HG03103 (cell line): ENCODE measurements around the gene PER1.
A peak's percentile ranks its signal among the peaks of the same experiment; 100 is the strongest.

Experiments
- ATAC-seq: cut with Tn5 transposase; IDR thresholded peaks from one replicate; pipeline ENCODE4 v1.9.1; 2021; ENCODE audit warnings: low read depth; ENCODE audit not compliant: unreplicated experiment

Gene PER1, protein sequence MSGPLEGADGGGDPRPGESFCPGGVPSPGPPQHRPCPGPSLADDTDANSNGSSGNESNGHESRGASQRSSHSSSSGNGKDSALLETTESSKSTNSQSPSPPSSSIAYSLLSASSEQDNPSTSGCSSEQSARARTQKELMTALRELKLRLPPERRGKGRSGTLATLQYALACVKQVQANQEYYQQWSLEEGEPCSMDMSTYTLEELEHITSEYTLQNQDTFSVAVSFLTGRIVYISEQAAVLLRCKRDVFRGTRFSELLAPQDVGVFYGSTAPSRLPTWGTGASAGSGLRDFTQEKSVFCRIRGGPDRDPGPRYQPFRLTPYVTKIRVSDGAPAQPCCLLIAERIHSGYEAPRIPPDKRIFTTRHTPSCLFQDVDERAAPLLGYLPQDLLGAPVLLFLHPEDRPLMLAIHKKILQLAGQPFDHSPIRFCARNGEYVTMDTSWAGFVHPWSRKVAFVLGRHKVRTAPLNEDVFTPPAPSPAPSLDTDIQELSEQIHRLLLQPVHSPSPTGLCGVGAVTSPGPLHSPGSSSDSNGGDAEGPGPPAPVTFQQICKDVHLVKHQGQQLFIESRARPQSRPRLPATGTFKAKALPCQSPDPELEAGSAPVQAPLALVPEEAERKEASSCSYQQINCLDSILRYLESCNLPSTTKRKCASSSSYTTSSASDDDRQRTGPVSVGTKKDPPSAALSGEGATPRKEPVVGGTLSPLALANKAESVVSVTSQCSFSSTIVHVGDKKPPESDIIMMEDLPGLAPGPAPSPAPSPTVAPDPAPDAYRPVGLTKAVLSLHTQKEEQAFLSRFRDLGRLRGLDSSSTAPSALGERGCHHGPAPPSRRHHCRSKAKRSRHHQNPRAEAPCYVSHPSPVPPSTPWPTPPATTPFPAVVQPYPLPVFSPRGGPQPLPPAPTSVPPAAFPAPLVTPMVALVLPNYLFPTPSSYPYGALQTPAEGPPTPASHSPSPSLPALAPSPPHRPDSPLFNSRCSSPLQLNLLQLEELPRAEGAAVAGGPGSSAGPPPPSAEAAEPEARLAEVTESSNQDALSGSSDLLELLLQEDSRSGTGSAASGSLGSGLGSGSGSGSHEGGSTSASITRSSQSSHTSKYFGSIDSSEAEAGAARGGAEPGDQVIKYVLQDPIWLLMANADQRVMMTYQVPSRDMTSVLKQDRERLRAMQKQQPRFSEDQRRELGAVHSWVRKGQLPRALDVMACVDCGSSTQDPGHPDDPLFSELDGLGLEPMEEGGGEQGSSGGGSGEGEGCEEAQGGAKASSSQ (N-terminal part only)

GRCh38 chr17:8152112-8152775 lies at the start of gene PER1:
TSS of gene PER1 (minus strand) at chr17:8152404. CDS start at chr17:8150706, 1,698 bp downstream.
- ATAC-seq, result no peak

DNA sequence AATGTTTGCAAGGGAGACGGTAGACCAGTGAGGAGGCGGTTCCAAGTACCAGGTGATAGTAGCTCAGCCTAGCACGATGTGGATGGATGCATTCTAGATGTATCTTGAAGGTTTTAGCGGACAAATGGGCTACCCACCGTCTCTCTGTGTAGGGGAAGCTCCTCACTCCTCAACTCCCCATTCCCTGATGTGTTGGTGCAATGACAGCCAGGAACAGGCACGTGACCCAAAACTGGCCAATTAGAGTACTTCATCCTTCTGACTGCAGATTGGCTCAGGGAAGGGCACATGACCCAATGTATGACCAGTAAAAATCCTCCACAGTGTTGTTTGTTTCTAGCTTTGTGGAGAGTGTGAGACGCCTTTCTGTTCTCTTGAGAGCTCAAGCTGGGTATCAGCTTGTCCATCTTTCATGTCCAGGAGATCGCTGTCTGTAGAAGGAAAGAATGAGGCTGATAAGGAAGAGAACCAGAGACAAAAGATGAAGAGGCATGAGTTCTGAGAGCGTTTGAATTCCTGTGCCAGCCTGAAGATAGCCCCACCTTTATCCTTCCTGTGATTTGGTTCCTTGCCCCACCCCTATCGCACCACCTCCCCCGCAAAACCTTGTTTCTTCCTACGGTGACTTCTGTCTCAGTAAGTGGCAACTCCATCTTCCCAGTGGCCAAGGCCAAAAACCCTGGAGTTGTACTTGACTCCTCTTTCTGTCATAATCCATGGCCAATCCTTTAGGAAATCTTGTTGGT lies 40.0 kb upstream of the PER1 start:
- ATAC-seq, result no peak

- no peak for ATAC-seq
Measured at GRCh38 chr17:8190506-8190905, 38.3 kb upstream of the PER1 start.

- ATAC-seq, result peak; percentile 51
Measured at GRCh38 chr17:8189711-8190477, 37.7 kb upstream of the PER1 start, which contains the start of gene BORCS6. TSS of gene BORCS6 (minus strand) at chr17:8190180. CDS start at chr17:8190140, 40 bp downstream.

DNA sequence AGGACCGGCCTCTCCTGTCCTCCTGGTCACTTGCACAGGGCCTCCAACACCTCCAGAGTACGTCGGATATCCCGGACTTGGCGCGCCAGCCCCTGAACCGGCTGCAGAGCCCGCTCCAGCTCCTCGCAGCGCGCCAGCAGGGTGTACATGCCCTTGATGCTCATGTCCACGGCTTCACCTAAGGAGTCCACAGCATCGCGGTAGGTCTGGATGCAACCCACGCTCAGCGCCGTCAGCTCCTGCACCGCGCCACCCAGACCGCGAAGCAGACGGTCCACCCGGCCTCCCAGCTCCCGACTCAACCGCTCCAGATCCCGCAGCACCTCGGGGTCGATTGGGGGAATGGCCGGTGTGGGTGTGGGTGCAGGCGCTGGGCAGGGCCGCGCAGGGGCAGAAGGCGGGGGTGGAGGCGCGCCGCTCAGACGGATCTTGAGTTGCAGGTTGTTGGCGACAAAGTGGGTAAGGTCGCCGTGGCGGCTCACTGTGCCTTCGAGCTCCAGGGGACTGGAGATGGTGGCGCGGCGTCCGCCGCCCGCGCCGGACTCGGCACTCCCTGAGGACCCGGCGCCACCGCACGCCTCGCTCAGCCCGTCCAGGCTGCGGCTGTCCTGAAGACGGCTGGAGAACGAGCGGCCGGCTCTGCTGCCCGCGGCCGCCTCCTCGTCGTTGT lies 37.0 kb upstream of the PER1 start:
- ATAC-seq, result no peak

- ATAC-seq, result no peak
Measured at GRCh38 chr17:8188263-8188839, 36.1 kb upstream of the PER1 start.

DNA sequence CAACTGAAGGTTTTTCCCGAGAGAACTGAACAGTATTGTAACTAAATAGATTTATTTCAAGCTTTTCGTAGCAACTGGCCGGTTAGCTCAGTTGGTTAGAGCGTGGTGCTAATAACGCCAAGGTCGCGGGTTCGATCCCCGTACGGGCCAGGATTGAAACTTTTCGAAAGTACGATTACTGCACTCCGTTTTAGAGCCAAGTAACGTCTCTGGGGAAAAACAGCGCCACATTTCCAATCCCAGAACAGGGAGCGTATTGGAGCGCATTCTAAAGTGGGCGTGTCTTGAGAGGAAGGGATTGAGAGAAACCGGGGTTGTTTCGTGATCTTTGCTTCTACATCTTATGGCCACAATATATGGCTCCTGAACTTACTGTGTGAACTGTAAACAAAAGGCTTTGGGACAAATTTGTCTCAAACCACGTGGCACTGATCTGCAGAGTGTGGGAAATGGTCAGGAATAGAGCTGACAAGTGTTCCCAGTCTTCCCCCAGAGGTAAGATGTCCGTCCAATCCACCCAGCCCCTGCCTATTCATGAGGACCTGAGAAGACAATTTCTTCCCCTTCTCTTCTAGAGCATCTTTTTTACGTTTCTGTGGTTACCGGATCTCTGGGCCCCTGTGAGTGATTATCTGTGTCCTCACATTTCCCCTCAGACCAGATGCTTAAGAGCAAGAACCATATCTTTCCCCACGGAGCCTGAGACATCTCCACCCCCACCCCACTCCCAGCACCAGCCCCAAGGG lies 35.5 kb upstream of the PER1 start:
- ATAC-seq, result no peak

- no peak for ATAC-seq
Measured at GRCh38 chr17:8186787-8187516, 34.7 kb upstream of the PER1 start.

GRCh38 chr17:8186446-8186786 lies 34.2 kb upstream of the PER1 start:
- ATAC-seq, result no peak

- ATAC-seq, result no peak
Measured at GRCh38 chr17:8185582-8186445, 33.6 kb upstream of the PER1 start.

DNA sequence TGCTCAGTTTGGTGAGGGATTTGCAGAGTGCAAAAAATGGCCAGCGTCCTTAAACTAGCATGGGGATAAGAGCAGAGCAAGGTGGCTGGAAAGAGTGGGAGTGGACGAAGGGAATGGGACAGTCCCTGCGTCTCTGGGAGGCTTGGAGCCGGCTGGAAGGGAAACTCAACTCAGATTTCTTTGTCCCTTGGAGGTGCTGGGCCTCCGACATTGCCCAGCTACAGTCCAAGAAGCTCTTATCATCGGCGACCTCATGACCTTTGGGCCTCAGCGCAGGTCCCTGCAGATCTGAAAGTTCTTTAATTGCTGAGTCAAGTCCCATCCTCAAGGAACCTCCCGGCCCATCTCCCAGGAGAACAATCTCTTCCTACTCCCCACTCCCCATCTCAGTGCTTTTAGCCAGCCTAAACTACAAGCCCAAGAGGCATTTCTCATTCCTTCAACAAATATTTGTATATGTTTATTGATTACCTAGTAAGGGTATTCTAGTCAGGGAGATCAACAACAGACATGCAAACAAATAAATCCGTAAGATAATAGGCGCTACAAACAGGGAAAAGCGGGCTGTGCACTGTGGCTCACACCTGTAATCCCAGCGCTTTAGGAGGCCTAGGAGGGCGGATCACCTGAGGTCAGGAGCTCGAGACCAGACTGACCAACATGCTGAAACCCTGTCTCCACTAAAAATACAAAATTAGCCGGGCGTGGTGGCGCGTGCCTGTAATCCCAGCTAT lies 25.0 kb upstream of the PER1 start:
- no peak for ATAC-seq

DNA sequence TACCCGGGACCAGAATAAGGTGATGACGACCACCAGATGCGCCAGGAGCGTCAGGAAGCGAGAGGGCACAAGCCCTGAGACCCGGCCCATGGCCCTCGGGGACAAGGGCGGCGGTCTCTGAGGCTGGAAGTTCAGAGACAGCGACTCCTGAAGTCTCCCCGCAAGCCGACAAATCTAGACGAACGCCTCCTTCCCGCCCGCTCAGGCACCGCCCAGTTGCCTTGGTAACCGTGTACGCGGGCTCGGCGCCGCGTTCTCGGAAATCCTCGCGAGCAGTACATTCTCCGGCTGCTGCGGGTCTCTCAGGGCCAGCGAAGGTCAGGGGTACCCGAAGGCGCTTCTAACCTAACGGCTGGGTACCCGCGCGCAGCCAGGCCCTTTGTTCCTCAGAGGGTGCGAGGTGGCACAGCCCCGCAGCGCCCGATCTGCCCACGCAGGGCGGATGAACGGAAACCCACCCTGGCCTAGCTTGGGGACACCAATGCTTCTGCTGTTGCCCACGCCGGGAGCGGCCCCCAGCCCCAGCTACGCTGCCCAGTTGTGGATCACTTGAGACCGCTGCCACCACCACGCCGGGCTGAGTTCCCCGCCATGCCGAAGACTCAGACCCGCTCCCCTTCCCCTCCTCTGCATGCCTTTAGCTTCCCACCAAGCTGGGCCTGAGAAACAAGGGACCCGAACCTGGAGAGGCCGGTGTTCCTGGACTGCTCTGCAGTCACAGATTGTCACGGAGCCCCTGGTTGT lies 24.2 kb upstream of the PER1 start, which contains the start of gene TMEM107:
TSS of gene TMEM107 (minus strand) at position 184 of the 744 bp plus-strand sequence. CDS start at position 90, 94 bp downstream.
- ATAC-seq, result peak; percentile 40

- ATAC-seq, result no peak
Measured at GRCh38 chr17:8175795-8176196, 23.6 kb upstream of the PER1 start.

DNA sequence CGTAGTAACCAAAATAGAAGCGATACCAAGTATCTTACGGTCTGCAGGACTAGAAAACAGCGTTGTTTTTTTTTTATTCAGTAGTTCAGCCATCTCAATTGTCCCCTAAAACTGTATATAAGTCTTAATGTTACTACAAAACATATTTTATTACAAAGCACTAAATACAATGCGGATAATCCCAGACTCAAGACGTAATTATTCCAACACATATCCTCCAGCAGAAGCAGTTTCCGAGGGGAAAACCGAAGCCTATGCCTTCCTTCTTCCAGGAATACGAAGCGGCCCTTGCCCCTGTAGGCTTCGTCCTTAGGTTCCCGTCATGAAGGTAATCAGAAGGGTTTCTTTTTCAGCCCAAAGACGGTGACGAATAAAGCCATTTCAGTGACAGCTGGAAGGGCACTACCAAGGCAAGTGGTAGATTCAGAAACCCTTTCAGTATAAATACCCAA lies 21.7 kb upstream of the PER1 start:
- no peak for ATAC-seq
